Putamen (tissue), 1 donor: ENCODE results near the gene CCDC172.
A peak's percentile ranks its signal among the peaks of the same experiment; 100 is the strongest.

Source experiments
- DNase-seq: peaks from one replicate; pipeline ENCODE4 v3.0.0-alpha.2; 2016; ENCODE audit warnings: low spot score

The CCDC172 gene, protein sequence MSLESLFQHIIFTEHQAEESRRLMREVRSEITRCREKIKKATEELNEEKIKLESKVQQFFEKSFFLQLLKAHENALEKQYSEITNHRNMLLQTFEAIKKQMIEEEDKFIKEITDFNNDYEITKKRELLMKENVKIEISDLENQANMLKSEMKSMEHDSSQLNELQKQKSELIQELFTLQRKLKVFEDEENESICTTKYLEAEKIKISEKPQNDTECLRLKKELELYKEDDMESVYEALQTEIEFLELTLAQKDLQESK

DNA sequence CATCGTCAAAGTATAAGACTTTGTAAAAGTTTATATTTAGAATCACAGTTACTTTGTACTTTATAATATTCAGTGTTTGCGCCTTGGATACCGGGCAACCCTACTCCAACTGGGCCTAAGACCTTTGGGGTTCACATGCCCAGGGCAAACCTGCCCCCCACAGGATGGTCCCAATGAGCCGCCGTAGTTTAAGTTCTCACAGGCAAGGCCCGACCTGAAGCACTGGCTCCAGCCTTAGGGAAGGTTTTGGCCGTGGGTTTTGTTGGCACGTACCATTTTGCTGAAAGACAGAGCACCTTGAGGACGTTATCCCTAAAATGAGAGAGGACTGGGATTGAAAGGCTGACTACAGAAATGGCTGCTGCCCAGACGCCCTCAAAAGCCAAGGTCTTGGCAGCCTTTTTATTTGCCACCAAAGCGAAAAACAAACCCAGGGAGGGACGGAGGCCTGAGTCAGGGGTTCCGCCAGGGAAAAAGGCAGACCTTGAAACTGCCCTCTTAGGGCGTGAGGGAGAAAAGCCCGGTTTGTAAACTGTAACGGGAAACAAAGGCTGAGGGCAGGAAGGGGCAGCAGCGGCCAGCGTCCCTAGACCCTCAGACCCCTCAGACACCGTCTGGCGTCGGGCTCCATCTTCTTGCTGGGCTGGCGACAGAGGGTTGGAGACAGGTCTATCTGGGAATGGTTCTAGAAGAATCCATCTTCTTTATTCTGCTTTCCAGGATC, at the start of gene CCDC172:
TSS of gene CCDC172 (plus strand) at position 222 of the 724 bp plus-strand sequence. CDS start 564 bp downstream, outside the sequence.
- no peak for DNase-seq

DNA sequence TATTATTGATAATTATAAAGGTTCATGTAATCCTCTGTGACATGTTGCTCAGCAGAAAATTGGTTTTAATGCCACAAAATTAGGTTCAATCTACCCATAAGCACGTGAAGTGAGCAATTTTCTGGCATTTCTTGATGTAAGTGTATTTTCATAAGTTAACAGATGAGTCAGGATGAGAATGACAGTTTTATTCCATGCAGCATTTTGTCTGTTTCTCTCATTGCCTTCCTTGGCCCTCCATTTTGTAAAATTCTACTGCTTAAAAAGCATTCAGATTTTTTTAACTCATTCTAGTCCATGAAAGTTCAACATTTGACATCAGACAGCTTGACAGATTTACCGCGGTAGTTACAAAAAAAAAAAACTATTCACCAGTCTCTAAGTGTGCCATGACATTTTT, 47.3 kb upstream of the CCDC172 start:
- DNase-seq = no peak

DNA sequence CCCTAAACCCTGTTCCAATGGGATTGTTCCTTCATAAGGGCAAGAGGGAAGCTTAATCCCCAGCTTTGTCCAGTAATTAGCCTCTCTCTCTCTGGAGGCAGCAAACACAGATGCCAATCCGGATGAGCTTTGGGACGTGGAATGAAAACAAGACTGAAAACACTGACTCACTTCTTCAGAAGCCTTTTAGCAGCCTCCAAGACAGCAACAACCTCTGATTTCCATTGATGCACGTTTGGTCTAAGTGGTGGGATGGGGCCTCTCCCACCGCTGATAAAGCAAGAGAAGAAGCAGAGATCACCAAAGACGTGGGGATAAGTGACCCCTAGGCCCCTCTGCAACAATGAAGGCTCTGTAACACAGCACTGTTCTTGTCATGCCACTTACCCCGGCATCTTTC, 45.4 kb upstream of the CCDC172 start:
- DNase-seq = no peak

- no peak for DNase-seq
Measured at GRCh38 chr10:116281775-116282174, 42.5 kb upstream of the CCDC172 start.

GRCh38 chr10:116286626-116287200, 37.5 kb upstream of the CCDC172 start:
- no peak for DNase-seq

GRCh38 chr10:116287906-116288501, 36.2 kb upstream of the CCDC172 start:
- peak; percentile 20 for DNase-seq

DNA sequence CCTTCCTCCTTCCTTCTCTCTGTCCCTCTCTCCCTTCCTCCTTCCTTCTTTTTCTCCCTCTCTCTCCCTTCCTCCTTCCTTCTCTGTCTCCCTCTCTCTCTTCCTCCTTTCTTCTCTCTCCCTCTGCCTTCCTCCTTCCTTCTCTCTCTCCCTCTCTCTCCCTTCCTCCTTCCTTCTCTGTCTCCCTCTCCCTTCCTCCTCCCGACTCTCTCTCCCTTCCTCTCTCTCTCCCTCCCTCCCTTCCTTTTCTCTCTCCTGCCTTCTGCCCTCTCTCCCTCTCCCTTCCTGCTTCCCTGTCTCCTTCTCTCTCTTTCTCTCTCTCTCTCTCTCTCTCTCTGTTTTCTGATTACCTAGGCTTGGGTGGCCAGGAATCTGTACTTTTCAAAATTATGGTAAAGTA, 34.6 kb upstream of the CCDC172 start:
- no peak for DNase-seq

DNA sequence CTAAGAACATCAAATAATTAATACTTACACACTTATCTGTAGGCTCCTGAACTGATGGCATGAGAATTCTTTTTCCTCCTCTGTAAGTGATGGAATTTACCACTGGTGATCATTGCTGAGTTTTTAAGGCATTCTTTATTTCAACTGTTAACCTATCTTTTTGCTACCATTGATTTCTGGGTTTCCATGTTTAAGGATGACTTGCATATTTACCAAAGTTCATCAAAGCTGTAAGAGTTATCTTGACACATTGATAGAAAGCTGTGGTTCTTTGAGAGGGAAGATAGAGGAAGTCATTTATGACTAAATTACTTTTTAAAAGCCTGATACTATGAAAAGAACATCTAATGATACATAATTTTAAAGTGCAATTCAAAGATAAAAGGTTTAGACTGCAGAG, 31.8 kb upstream of the CCDC172 start:
- no peak for DNase-seq

- no peak for DNase-seq
Measured at GRCh38 chr10:116296291-116296721, 27.9 kb upstream of the CCDC172 start.

DNA sequence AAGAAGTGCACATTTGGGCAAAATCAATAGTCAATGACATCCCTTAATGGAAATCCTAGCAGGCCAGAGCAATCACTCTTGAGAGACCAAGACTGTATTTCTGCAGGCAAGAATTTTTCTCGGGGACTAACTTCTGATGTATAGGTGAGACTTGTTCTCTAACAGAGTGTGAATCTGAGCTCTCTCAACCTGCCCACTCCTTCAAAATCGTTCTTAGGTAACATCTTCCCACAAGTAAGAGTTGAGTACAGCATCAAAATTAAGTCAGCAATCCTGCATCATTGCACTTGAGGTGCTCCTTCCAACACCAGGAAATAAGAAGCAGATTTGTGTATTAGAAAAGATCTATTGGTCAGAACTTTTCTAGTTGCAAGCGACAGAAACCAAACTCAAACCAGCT, 25.7 kb upstream of the CCDC172 start:
- DNase-seq = peak; percentile 20

- no peak for DNase-seq
Measured at GRCh38 chr10:116300542-116300941, 23.7 kb upstream of the CCDC172 start.

DNA sequence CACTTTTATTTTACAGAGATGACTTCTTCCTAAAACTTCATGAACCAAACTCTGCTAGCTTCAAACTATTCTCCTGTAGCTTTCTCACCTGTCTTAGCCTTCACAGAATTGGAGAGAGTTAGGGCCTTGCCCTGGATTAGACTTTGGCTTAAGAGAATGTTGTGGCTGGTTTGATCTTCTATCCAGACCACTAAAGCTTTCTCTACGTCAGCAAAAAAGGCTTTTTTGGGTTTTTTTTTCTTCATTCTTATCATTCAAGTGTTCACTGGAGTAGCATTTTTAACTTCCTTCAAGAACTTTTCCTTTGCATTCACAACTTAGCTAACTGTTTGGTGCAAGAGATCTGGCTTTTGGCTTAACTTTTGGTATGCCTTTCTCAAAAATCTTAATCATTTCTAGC, 19.3 kb upstream of the CCDC172 start:
- DNase-seq = no peak

GRCh38 chr10:116306847-116307246, 17.4 kb upstream of the CCDC172 start:
- no peak for DNase-seq

DNA sequence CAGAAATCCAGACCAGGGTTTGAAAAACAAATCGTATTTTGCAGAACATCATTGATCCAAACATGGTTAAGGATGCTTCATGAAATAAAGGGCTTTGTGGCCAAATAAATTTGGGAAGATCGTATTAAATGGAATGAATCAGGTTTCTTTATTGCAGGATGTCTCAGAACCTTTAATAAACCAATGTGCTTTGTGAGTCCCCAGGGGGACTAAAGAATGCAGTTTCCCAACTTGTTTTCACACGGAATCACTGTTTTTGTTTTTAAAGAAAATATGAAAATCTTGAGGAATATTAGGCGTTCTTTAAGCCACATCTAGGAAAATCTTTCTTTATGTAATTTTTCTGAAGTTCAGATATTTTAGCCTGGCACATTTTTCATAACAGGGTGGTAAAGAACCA, 16.8 kb upstream of the CCDC172 start:
- DNase-seq = no peak

DNA sequence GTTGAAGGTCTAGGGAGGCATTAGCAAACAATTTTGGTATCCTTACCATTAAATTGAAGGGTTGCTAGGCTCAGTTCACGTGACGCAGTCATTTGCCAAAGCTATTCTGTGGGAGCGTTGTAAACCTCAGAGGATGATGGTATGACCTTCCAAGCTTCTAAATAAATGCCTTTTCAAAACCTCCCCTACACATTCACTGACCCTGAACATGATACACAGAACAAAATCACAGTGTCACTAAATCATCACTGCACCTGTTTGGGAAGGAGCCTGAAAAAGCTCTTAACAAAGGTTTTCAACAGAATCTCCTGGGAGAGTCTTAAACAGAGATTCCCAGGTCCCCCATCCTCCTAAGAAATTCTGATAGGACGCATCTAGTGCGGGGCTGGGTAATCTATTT, 13.2 kb upstream of the CCDC172 start:
- DNase-seq = no peak

DNA sequence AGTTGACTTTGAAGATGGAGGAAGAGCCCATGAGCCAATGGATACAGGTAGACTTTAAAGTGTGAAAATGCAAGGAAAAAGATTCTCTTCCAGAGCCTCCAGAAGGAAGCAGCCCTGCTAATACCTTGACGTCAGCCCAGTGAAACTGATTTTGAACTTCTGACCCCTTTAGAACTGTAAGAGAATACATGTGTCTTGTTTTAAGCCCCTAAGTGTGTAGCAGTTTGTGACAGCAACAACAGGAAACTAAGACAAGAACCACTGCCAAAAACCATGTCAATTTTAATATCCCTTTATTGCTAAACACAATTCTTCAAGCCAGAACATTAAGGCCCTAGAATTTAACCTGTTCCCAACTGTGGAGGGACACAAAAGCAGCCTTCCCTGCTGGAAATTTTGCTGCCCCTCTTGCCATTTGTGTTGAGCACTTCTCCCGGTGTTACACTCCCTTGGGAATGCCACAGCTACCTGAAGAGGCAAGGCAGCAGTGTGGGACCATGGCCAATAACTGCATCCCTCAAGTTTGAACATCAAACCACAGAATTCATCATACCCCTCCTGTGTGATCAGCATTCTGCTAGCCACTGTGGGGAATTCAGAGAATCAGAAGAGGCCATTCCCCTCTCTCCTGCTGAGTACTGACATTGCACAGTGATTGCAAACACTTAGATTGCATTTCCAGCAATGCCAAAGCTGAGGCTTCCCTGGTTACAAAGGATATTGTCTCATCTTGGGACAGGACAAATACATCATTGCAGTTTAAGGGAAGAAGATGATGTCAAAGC, 12.3 kb upstream of the CCDC172 start:
- DNase-seq = no peak

GRCh38 chr10:116312548-116312947, 11.7 kb upstream of the CCDC172 start:
- no peak for DNase-seq

GRCh38 chr10:116316503-116316902, 7.7 kb upstream of the CCDC172 start:
- DNase-seq = no peak

DNA sequence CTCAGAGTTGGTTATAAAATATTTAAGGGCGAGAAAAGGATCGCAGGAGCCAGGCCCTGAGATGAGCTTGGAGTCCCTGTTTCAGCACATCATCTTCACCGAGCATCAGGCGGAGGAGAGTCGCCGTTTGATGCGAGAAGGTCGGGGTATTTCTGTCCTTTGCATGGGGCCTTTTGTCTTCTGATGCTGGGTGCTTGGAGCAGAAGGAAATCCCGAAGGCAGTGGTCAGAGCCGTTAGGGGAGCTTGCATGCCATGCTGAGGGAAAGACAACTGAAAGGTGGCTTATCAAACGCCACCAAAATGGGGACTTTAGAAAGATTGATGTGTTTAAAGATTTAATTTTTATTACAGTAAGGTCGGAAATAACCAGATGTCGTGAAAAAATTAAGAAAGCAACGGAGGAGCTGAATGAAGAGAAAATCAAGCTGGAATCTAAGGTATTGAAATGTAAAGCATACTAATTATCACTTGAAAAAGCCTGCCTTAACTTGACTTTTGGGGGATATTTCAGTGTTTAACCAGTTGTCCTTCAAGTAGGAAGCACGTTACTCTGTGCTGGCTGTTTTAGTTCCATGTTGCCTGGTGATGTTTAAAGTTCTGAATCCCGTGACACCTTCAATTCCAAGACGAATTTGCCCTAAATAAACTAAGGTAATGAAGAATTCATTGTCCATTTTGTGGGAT, 845 bp downstream of the CCDC172 start:
- no peak for DNase-seq

- DNase-seq = no peak
Measured at GRCh38 chr10:116325987-116326386, 1.7 kb downstream of the CCDC172 start.

DNA sequence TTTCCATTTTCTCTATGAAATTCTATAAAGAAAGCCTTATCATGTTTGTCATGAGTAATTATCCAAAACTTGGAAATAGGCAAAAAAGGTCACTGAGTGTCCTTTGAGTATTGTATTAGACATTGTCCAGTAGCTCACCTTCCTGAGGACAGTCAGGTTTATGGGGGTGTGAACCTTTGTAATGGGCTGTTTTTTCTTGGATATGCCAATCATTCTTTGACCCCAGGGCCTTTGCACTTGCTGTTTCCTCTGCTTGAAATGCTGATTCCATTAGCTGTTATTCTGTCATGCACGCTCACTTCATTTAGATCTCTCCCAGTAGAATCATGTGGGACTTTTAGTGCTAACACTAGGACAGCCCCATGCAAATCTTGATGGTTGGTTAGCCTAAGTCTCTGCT, 4.9 kb downstream of the CCDC172 start:
- no peak for DNase-seq

DNA sequence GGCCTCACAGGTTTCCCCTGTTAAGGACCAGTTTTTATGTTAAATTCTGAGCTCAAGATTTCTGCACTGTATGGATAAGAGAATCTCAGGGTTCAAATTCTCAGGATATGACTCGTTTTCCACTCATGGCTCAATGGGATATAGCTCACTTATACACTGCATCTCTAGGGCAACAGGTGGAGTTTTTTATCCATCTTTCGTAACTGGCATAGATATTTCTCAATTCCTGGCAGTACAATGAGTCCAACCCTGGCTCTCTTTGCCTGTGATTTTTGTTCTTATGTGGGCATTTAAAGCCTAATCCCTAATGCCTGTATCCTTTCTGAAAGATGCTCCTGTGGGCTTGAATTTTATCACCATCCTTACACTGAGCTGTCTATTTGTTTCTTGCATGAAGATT, 7.6 kb downstream of the CCDC172 start:
- no peak for DNase-seq
